ENCODE measurements around the gene EDC3.

EDC3 gene

GRCh38 chr15:74726774-74727164 is 30.9 kb upstream of the EDC3 start:
- TF ChIP-seq EZH2phosphoT487 (conservative IDR thresholded peaks at IDR 0.05; ENCODE audit: low read length): no peak
- no peak for TF ChIP-seq CTCF (IDR thresholded peaks at IDR 0.05; ENCODE audit: insufficient read depth, low read length, poor library complexity, severe bottlenecking)
- Histone ChIP-seq H3K4me3 (ENCODE audit: insufficient read depth, low read length, poor library complexity, severe bottlenecking) (no peak overlapping the region), H2AFZ (ENCODE audit: low read depth, low read length, severe bottlenecking) (no peak overlapping the region)

GRCh38 chr15:74725845-74726773 is 30.3 kb upstream of the EDC3 start:
- H3K79me2 ChIP-seq (ENCODE audit: insufficient read depth, low read length): no peaks in the 10 kb centered on the region
- peak overlapping the region; percentile 31 for H3K4me2 ChIP-seq (ENCODE audit: low read depth, low read length, poor library complexity, severe bottlenecking)
- H3K27me3 ChIP-seq (ENCODE audit: low read length): no peaks in the 10 kb centered on the region
- H3K36me3 ChIP-seq (ENCODE audit: low read length): no peaks in the 10 kb centered on the region
- H3K9ac ChIP-seq (ENCODE audit: low read length): no peak overlapping the region
- no peaks in the 10 kb centered on the region for H3K9me3 ChIP-seq (ENCODE audit: insufficient read depth, low read length)
- H3K9me2 ChIP-seq (replicated peaks; ENCODE audit: insufficient read depth, low read length): no peaks in the 10 kb centered on the region
- H3K4me3 ChIP-seq (ENCODE audit: insufficient read depth, low read length, poor library complexity, severe bottlenecking): no peak overlapping the region
- no peak overlapping the region for H3K27ac ChIP-seq (ENCODE audit: low read depth, low read length)
- H2AFZ ChIP-seq (ENCODE audit: low read depth, low read length, severe bottlenecking): no peak overlapping the region
- TF ChIP-seq EZH2phosphoT487 (conservative IDR thresholded peaks at IDR 0.05; ENCODE audit: low read length) (no peak), CTCF (IDR thresholded peaks at IDR 0.05; ENCODE audit: insufficient read depth, low read length, poor library complexity, severe bottlenecking) (no peak)
- H4K20me1 ChIP-seq (ENCODE audit: low read depth, low read length): no peaks in the 10 kb centered on the region
- H3F3A ChIP-seq (ENCODE audit: insufficient read depth): no peaks in the 10 kb centered on the region

More at GRCh38 chr15:74726774-74727164, 30.9 kb upstream of the EDC3 start:
- Histone ChIP-seq H3K9me3 (ENCODE audit: insufficient read depth, low read length) (no peaks in the 10 kb centered on the region), H3F3A (ENCODE audit: insufficient read depth) (no peaks in the 10 kb centered on the region), H3K36me3 (ENCODE audit: low read length) (no peaks in the 10 kb centered on the region), H3K79me2 (ENCODE audit: insufficient read depth, low read length) (no peaks in the 10 kb centered on the region), H3K9ac (ENCODE audit: low read length) (no peak overlapping the region), H3K9me2 (replicated peaks; ENCODE audit: insufficient read depth, low read length) (no peaks in the 10 kb centered on the region), H4K20me1 (ENCODE audit: low read depth, low read length) (no peaks in the 10 kb centered on the region), H3K27ac (ENCODE audit: low read depth, low read length) (no peak overlapping the region), H3K4me2 (ENCODE audit: low read depth, low read length, poor library complexity, severe bottlenecking) (no peak overlapping the region), H3K27me3 (ENCODE audit: low read length) (no peaks in the 10 kb centered on the region)

GRCh38 chr15:74725225-74725774 is 29.5 kb upstream of the EDC3 start, which contains the start of gene CYP1A1:
CYP1A1 (minus strand) TSS chr15:74725528; CDS start chr15:74723097, 2,431 bp downstream.
- H2AFZ ChIP-seq (ENCODE audit: low read depth, low read length, severe bottlenecking): no peak within 1 kb of the TSS
- H3K9me2 ChIP-seq (replicated peaks; ENCODE audit: insufficient read depth, low read length): no peaks in the 10 kb centered on the region
- H3K27me3 ChIP-seq (ENCODE audit: low read length): no peaks in the 10 kb centered on the region
- no peaks in the 10 kb centered on the region for H3F3A ChIP-seq (ENCODE audit: insufficient read depth)
- no peaks in the 10 kb centered on the region for H3K9me3 ChIP-seq (ENCODE audit: insufficient read depth, low read length)
- H3K9ac ChIP-seq (ENCODE audit: low read length): no peak within 1 kb of the TSS
- no peaks in the 10 kb centered on the region for H3K36me3 ChIP-seq (ENCODE audit: low read length)
- no peaks in the 10 kb centered on the region for H3K79me2 ChIP-seq (ENCODE audit: insufficient read depth, low read length)
- no peaks in the 10 kb centered on the region for H4K20me1 ChIP-seq (ENCODE audit: low read depth, low read length)
- H3K4me2 ChIP-seq (ENCODE audit: low read depth, low read length, poor library complexity, severe bottlenecking): peak within 1 kb of the TSS; percentile 31
- H3K4me3 ChIP-seq (ENCODE audit: insufficient read depth, low read length, poor library complexity, severe bottlenecking): no peak within 1 kb of the TSS
- H3K27ac ChIP-seq (ENCODE audit: low read depth, low read length): no peak within 1 kb of the TSS
- TF ChIP-seq EZH2phosphoT487 (conservative IDR thresholded peaks at IDR 0.05; ENCODE audit: low read length): no peak
- no peak for TF ChIP-seq CTCF (IDR thresholded peaks at IDR 0.05; ENCODE audit: insufficient read depth, low read length, poor library complexity, severe bottlenecking)
